C4-2B (cell line): ENCODE results near the gene GCNT1.

Experiments
- CTCF ChIP-seq: fragments of 450-650 bp; conservative IDR thresholded peaks from 2 replicates; pipeline ENCODE4 v1.5.1; 2017; ENCODE audit warnings: mild to moderate bottlenecking
- ZFX ChIP-seq: fragments of 450-650 bp; IDR thresholded peaks from 2 replicates; pipeline ENCODE4 v1.6.1; 2017

- TF ChIP-seq CTCF = no peak
- no peak for TF ChIP-seq ZFX
Observed at GRCh38 chr9:76413658-76414057, 45.3 kb upstream of the GCNT1 start.
